Left ventricle myocardium inferior (tissue), 1 donor: ENCODE results near the gene SLC25A33. TPM values are rescaled to one million over a fixed set of nuclear protein-coding genes. Genes with fewer than 3 reads are reported as not detected.
"Not testable (repeated sequence)": the region's sequence is repeated elsewhere in the genome, so short reads cannot be mapped to it uniquely, and the experiment has no call there.

ENCODE experiments used
- DNase-seq: peaks from one replicate; pipeline ENCODE4 v3.0.0-alpha.2; 2020
- H3K27ac ChIP-seq: fragments of 200-600 bp; replicated peaks from 2 replicates; pipeline ENCODE4 v1.8.0; 2021
- H3K27me3 ChIP-seq: fragments of 200-600 bp; 2 replicates; pipeline ENCODE4 v1.8.0; 2021; ENCODE audit warnings: low read depth
- H3K36me3 ChIP-seq: fragments of 200-600 bp; 2 replicates; pipeline ENCODE4 v1.8.0; 2021
- H3K4me1 ChIP-seq: fragments of 200-600 bp; 2 replicates; pipeline ENCODE4 v1.8.0; 2021
- H3K4me3 ChIP-seq: fragments of 200-600 bp; 2 replicates; pipeline ENCODE4 v1.8.0; 2021; ENCODE audit warnings: mild to moderate bottlenecking, moderate library complexity
- H3K9me3 ChIP-seq: fragments of 200-600 bp; replicated peaks from 2 replicates; pipeline ENCODE4 v1.8.0; 2021
- intact Hi-C: fragments of 100-400 bp; cut with micrococcal nuclease; formaldehyde crosslinking; loops from one replicate; pipeline ENCODE4 v1.11.0; 2022
- total RNA-seq: library from RNA; stranded (reverse); fragmentation: NEBNext Ultra II Directional; extraction: Animal tissue kit (Norgen Biotek cat#: 25700); gene quantifications from one replicate; pipeline ENCODE4 v1.2.1, GENCODE V29; 2021
- TF ChIP-seq, protein P1 (sequence below): fragments of 200-600 bp; IDR thresholded peaks from 2 replicates; pipeline ENCODE4 v1.8.0; 2021; ENCODE audit warnings: antibody characterized with exemption, mild to moderate bottlenecking, borderline replicate concordance
- donor health status: DM: no; HTN: yes; CAD: no; lungs with severe emphysema.

SLC25A33 gene
- total RNA-seq, 1 donor from 2014 or later = 6.2 TPM

- Histone ChIP-seq H3K4me1 (no peaks in the 10 kb centered on the region), H3K27me3 (no peaks in the 10 kb centered on the region), H3K4me3 (no peak overlapping the region), H3K27ac (no peak overlapping the region), H3K9me3 (no peaks in the 10 kb centered on the region), H3K36me3 (no peaks in the 10 kb centered on the region)
- DNase-seq = no peak
- intact Hi-C loops = no loop called here
- TF ChIP-seq, protein P1, sequence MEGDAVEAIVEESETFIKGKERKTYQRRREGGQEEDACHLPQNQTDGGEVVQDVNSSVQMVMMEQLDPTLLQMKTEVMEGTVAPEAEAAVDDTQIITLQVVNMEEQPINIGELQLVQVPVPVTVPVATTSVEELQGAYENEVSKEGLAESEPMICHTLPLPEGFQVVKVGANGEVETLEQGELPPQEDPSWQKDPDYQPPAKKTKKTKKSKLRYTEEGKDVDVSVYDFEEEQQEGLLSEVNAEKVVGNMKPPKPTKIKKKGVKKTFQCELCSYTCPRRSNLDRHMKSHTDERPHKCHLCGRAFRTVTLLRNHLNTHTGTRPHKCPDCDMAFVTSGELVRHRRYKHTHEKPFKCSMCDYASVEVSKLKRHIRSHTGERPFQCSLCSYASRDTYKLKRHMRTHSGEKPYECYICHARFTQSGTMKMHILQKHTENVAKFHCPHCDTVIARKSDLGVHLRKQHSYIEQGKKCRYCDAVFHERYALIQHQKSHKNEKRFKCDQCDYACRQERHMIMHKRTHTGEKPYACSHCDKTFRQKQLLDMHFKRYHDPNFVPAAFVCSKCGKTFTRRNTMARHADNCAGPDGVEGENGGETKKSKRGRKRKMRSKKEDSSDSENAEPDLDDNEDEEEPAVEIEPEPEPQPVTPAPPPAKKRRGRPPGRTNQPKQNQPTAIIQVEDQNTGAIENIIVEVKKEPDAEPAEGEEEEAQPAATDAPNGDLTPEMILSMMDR = no peak
Observed at GRCh38 chr1:9510130-9510529, 29.1 kb upstream of the SLC25A33 start.

- intact Hi-C loops, DNase-seq, H3K4me3 ChIP-seq, H3K36me3 ChIP-seq, H3K9me3 ChIP-seq, H3K27ac ChIP-seq, H3K4me1 ChIP-seq: not testable (repeated sequence)
- peaks cover 11% of the 10 kb centered on the region for H3K27me3 ChIP-seq
Observed at GRCh38 chr1:9515550-9515949, 23.7 kb upstream of the SLC25A33 start.

DNA sequence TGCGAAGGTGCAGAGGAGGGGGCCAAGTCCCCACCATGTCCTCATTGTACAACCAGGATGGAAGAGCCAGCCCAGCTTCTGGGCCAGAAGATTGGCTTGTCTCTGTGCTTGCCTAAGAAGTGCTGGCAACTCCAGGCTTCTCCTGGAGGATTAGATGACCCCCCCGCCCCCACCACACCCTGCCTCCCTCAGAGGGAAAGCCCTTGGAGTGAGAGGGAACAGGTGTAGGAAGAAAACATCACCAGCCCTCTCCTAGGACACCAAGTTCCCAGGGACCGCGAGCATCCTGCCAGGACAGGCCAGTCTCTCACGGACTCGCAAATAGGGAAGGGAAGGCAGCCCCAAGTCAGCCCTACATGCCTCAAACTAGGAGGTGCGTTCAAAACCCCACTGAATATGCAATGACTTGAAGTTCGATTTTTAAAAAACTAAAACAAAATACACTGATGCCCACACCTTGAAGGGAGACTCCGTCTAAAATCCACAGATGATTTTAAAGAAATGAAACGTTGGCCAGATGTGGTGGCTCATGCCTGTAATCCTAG is 20.7 kb upstream of the SLC25A33 start:
- Histone ChIP-seq H3K36me3 (no peaks in the 10 kb centered on the region), H3K27me3 (peaks cover 11% of the 10 kb centered on the region), H3K27ac (no peak overlapping the region), H3K9me3 (no peaks in the 10 kb centered on the region), H3K4me1 (no peaks in the 10 kb centered on the region), H3K4me3 (no peak overlapping the region)
- no peak for DNase-seq
- intact Hi-C loops = no loop called here
- TF ChIP-seq, protein P1 = no peak

- Histone ChIP-seq H3K9me3 (no peaks in the 10 kb centered on the region), H3K27ac (no peak overlapping the region), H3K4me1 (no peaks in the 10 kb centered on the region), H3K27me3 (peaks cover 11% of the 10 kb centered on the region), H3K36me3 (no peaks in the 10 kb centered on the region), H3K4me3 (no peak overlapping the region)
- TF ChIP-seq, protein P1 = no peak
- DNase-seq = no peak
- intact Hi-C loops = no loop called here
Observed at GRCh38 chr1:9520411-9520810, 18.9 kb upstream of the SLC25A33 start.

DNA sequence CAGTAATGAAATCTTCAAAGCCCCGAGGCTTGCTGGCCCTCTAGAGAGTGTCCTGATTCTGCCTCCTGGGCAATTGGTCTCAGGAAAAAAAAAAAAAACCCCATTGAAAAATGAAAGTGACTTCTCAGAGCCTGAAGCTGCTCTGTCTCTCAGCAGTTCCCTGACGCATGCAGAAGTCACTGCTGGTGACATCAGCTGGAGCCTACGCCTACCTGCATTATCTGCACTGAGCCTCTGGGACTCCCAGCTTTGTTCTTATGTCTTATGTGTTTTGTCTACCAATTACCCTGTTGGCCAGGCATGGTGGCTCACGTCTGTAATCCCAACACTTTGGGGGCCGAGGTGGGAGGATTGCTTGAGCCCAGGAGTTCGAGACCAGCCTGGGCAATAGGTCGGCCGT is 10.1 kb upstream of the SLC25A33 start:
- intact Hi-C loops = no loop called here
- no peak overlapping the region for H3K27ac ChIP-seq
- no peaks in the 10 kb centered on the region for H3K9me3 ChIP-seq
- no peaks in the 10 kb centered on the region for H3K36me3 ChIP-seq
- no peaks in the 10 kb centered on the region for H3K27me3 ChIP-seq
- peaks cover 5% of the 10 kb centered on the region for H3K4me1 ChIP-seq
- H3K4me3 ChIP-seq = no peak overlapping the region
- TF ChIP-seq, protein P1 = no peak
- DNase-seq = no peak

DNA sequence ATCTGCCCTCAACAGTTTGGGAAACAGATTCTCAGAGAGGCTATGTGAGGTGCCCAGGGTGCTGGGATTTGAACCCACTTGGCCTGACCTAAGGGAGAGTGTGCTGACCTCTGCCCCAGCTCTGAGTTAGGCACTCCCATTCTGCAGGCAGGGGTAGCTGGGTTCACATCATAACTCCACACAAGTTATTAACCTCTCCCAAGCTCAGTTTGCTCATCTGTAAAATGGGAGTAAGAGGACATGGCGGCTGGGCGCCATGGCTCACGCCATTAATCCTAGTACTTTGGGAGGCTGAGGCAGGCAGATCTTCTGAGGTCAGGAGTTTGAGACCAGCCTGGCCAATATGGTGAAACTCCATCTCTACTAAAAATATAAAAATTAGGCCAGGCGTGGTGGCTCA is 8.9 kb upstream of the SLC25A33 start:
- TF ChIP-seq, protein P1 = no peak
- Histone ChIP-seq H3K36me3 (no peaks in the 10 kb centered on the region), H3K4me1 (peaks cover 5% of the 10 kb centered on the region), H3K9me3 (no peaks in the 10 kb centered on the region), H3K27me3 (no peaks in the 10 kb centered on the region), H3K4me3 (no peak overlapping the region), H3K27ac (no peak overlapping the region)
- intact Hi-C loops = no loop called here
- DNase-seq = no peak
